IMR-90 (cell line): ENCODE measurements around the gene TMEM61. TPM values are rescaled to one million over a fixed set of nuclear protein-coding genes. Genes with fewer than 3 reads are reported as not detected.

Experiments used
- ATAC-seq: fragments of 200-7000 bp; cut with Tn5 transposase; 2 replicates; pipeline ENCODE4 v1.9.1; 2020; ENCODE audit warnings: low read depth, mild to moderate bottlenecking, moderate library complexity
- BruUV-seq: library from RNA; stranded (reverse); fragments of 400-500 nt; replicated peaks from 2 replicates; lab custom pipeline; 2021; lab: Mats Ljungman, UMichigan
- CTCF ChIA-PET: fragments of 300-600 bp; formaldehyde crosslinking; extraction: SDS; loops from one replicate; lab custom pipeline; 2021; ENCODE audit warnings: antibody characterized with exemption; lab: Yijun Ruan, JAX
- POLR2A ChIA-PET: fragments of 300-600 bp; sonication (Branson Sonifier 250); formaldehyde crosslinking; loops from one replicate; lab custom pipeline; 2022; ENCODE audit warnings: antibody characterized with exemption; ENCODE audit not compliant: unreplicated experiment; lab: Charles Lee
- DNase-seq: peaks from one replicate; pipeline ENCODE4 v3.0.0; 2013
- H2AFZ ChIP-seq: replicated peaks from 2 replicates; pipeline ENCODE3; 2013; ENCODE audit warnings: low read length, mild to moderate bottlenecking; ENCODE audit not compliant: poor library complexity
- H2AK5ac ChIP-seq: 2 replicates; pipeline ENCODE4 v1.6.1; 2013; ENCODE audit warnings: low read depth, low read length, inconsistent platforms
- H2AK9ac ChIP-seq: replicated peaks from 2 replicates; pipeline ENCODE3; 2013; ENCODE audit warnings: mild to moderate bottlenecking, low read depth, low read length, moderate library complexity; ENCODE audit not compliant: poor library complexity
- H2BK120ac ChIP-seq: 2 replicates; pipeline ENCODE4 v1.6.1; 2013; ENCODE audit warnings: low read depth, low read length, inconsistent platforms
- H2BK15ac ChIP-seq: 3 replicates; pipeline ENCODE4 v1.6.1; 2013; ENCODE audit warnings: low read depth, low read length, inconsistent platforms
- H2BK20ac ChIP-seq: 2 replicates; pipeline ENCODE4 v1.6.1; 2013; ENCODE audit warnings: low read depth, mild to moderate bottlenecking, inconsistent platforms, low read length, moderate library complexity
- H2BK5ac ChIP-seq: 2 replicates; pipeline ENCODE4 v1.6.1; 2013; ENCODE audit warnings: mild to moderate bottlenecking, low read depth, low read length, inconsistent platforms; ENCODE audit not compliant: poor library complexity, severe bottlenecking
- H3K14ac ChIP-seq: replicated peaks from 2 replicates; pipeline ENCODE4 v1.6.1; 2013; ENCODE audit warnings: low read depth, low read length, inconsistent platforms
- H3K18ac ChIP-seq: 2 replicates; pipeline ENCODE4 v1.6.1; 2013; ENCODE audit warnings: low read depth, low read length, control low read depth
- H3K23ac ChIP-seq: 2 replicates; pipeline ENCODE4 v1.6.1; 2013; ENCODE audit warnings: low read depth, low read length, inconsistent platforms
- H3K27ac ChIP-seq: 2 replicates; pipeline ENCODE4 v1.5.1; 2013; ENCODE audit warnings: mild to moderate bottlenecking, control low read depth, low read length; ENCODE audit not compliant: insufficient read depth
- H3K27me3 ChIP-seq: 2 replicates; pipeline ENCODE4 v1.6.1; 2013; ENCODE audit warnings: low read length; ENCODE audit not compliant: control insufficient read depth, insufficient read depth
- H3K36me3 ChIP-seq: 2 replicates; pipeline ENCODE4 v1.6.1; 2013; ENCODE audit warnings: low read length, mixed read lengths; ENCODE audit not compliant: control insufficient read depth, insufficient read depth
- H3K4ac ChIP-seq: 2 replicates; pipeline ENCODE4 v1.6.1; 2013; ENCODE audit warnings: low read depth, low read length, inconsistent platforms
- H3K4me1 ChIP-seq: 2 replicates; pipeline ENCODE4 v1.6.1; 2013; ENCODE audit warnings: low read length, mixed read lengths; ENCODE audit not compliant: control insufficient read depth, insufficient read depth
- H3K4me2 ChIP-seq: 2 replicates; pipeline ENCODE4 v1.6.1; 2013; ENCODE audit warnings: low read depth, mild to moderate bottlenecking, control low read depth, low read length, moderate library complexity
- H3K4me3 ChIP-seq: 2 replicates; pipeline ENCODE4 v1.5.1; 2013; ENCODE audit warnings: low read depth, mild to moderate bottlenecking, control low read depth, low read length, moderate library complexity; ENCODE audit not compliant: insufficient read depth
- H3K56ac ChIP-seq: 2 replicates; pipeline ENCODE4 v1.6.1; 2013; ENCODE audit warnings: low read length, inconsistent platforms; ENCODE audit not compliant: insufficient read depth; ENCODE audit errors: extremely low read depth
- H3K79me1 ChIP-seq, 2 experiments: 2 replicates each; pipeline ENCODE4 v1.6.1; 2013; ENCODE audit warnings: low read length in 2 of 2, inconsistent platforms in 1 of 2, low read depth in 1 of 2
- H3K9ac ChIP-seq: 2 replicates; pipeline ENCODE4 v1.6.1; 2013; ENCODE audit warnings: low read depth, low read length, control low read depth
- H3K9me1 ChIP-seq: 2 replicates; pipeline ENCODE4 v1.6.1; 2013; ENCODE audit warnings: low read length, inconsistent platforms; ENCODE audit not compliant: insufficient read depth
- H3K9me3 ChIP-seq: 2 replicates; pipeline ENCODE4 v1.6.1; 2013; ENCODE audit warnings: low read length; ENCODE audit not compliant: control insufficient read depth, insufficient read depth
- H4K20me1 ChIP-seq: 2 replicates; pipeline ENCODE4 v1.6.1; 2013; ENCODE audit warnings: low read length, inconsistent platforms; ENCODE audit not compliant: insufficient read depth
- H4K5ac ChIP-seq: 2 replicates; pipeline ENCODE4 v1.6.1; 2013; ENCODE audit warnings: mild to moderate bottlenecking, low read depth, low read length, control low read depth
- H4K8ac ChIP-seq, 2 experiments: 2 replicates each; pipeline ENCODE4 v1.6.1; 2013; ENCODE audit warnings: low read depth in 2 of 2, low read length in 2 of 2, control low read depth in 1 of 2, inconsistent platforms in 1 of 2
- H4K91ac ChIP-seq: 2 replicates; pipeline ENCODE4 v1.6.1; 2013; ENCODE audit warnings: low read depth, low read length, inconsistent platforms; ENCODE audit not compliant: insufficient read depth
- NFE2L2 ChIP-seq: fragments of 150-350 bp; IDR thresholded peaks from 2 replicates; pipeline ENCODE4 v1.6.1; 2016; ENCODE audit warnings: low read depth, mild to moderate bottlenecking, low read length
- WGBS, 2 experiments: methylation state at CpG; one replicate each; pipeline versions ENCODE4 v1.1.5 to v1.1.7; 2013; ENCODE audit warnings: missing lambda C conversion rate in 2 of 2; ENCODE audit not compliant: insufficient read length in 1 of 2; ENCODE audit errors: extremely low coverage in 2 of 2; 5-methylcytosine and 5-hydroxymethylcytosine counted together
- dilution Hi-C: fragments of 300-500 bp; cut with HindIII; formaldehyde crosslinking; loops from one replicate; pipeline ENCODE4 v1.14.3; 2018; ENCODE audit warnings: low sequenced_read_pairs; ENCODE audit not compliant: unreplicated experiment
- in situ Hi-C: fragments of 300-500 bp; cut with MboI; formaldehyde crosslinking; loops from 3 replicates; pipeline ENCODE4 v1.14.3; 2019; ENCODE audit warnings: low sequenced_read_pairs, inconsistent platforms, mixed read lengths
- intact Hi-C: fragments of 100-400 bp; cut with micrococcal nuclease; formaldehyde crosslinking; loops from 2 replicates; pipeline ENCODE4 v1.10.0; 2022
- polyA plus RNA-seq, 3 experiments: library from polyadenylated mRNA; depleted of rRNA; stranded (reverse); fragments of >200 nt; gene quantifications; 2 replicates each; pipeline ENCODE4 v1.2.3, GENCODE V29; 2012; ENCODE audit warnings: low replicate concordance in 1 of 3
- total RNA-seq: library from RNA; depleted of rRNA; stranded (reverse); fragments of >200 nt; gene quantifications from 2 replicates; pipeline ENCODE4 v1.2.3, GENCODE V29; 2012
- TF ChIP-seq, protein P1 (sequence below): conservative IDR thresholded peaks from 2 replicates; pipeline ENCODE4 v1.5.1; 2012; ENCODE audit warnings: mild to moderate bottlenecking, low read depth, low read length, improper control_type of control experiment

TMEM61 gene
- total and polyA plus RNA-seq, 2 of the 4 experiments (the other 2 are of a cell fraction) = not detected

DNA sequence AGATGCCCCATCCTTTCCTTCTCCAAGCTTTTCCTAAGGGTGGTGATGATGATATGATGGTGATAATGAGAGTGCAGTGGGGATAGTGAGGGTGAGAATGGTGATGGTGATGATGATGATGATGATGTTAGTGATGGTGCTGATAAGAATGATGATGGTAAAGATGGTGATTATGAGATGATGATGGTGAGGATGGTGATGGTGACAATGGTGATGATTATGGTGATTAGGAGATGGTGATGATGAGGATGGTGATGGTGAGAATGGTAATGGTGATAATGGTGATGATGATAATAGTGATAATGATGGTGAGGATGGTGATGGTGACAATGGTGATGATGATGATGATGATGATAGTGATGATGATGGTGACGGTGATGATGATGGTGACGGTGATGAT is 22.3 kb downstream of the TMEM61 start:
- no peak overlapping the region for H4K5ac ChIP-seq
- no peak overlapping the region for H3K27ac ChIP-seq
- no peak overlapping the region for H2BK120ac ChIP-seq
- intact Hi-C loops = no loop called here
- H3K4me3 ChIP-seq = no peak overlapping the region
- H3K79me1 ChIP-seq = no peaks in the 10 kb centered on the region
- dilution Hi-C loops = no loop called here
- H2AK5ac ChIP-seq = no peak overlapping the region
- H3K4me1 ChIP-seq = peaks cover 3% of the 10 kb centered on the region
- in situ Hi-C loops = no loop called here
- H2AFZ ChIP-seq = no peak overlapping the region
- H3K18ac ChIP-seq = no peak overlapping the region
- H4K91ac ChIP-seq = no peak overlapping the region
- ChIA-PET POLR2A (no interaction called here), CTCF (no interaction called here)
- ATAC-seq = no peak
- TF ChIP-seq, protein P1, sequence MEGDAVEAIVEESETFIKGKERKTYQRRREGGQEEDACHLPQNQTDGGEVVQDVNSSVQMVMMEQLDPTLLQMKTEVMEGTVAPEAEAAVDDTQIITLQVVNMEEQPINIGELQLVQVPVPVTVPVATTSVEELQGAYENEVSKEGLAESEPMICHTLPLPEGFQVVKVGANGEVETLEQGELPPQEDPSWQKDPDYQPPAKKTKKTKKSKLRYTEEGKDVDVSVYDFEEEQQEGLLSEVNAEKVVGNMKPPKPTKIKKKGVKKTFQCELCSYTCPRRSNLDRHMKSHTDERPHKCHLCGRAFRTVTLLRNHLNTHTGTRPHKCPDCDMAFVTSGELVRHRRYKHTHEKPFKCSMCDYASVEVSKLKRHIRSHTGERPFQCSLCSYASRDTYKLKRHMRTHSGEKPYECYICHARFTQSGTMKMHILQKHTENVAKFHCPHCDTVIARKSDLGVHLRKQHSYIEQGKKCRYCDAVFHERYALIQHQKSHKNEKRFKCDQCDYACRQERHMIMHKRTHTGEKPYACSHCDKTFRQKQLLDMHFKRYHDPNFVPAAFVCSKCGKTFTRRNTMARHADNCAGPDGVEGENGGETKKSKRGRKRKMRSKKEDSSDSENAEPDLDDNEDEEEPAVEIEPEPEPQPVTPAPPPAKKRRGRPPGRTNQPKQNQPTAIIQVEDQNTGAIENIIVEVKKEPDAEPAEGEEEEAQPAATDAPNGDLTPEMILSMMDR = no peak
- TF ChIP-seq NFE2L2 = no peak
- no peak overlapping the region for H4K8ac ChIP-seq
- no peaks in the 10 kb centered on the region for H4K20me1 ChIP-seq
- H2BK15ac ChIP-seq = no peak overlapping the region
- H2BK20ac ChIP-seq = no peak overlapping the region
- peaks cover 5% of the 10 kb centered on the region for H3K9me1 ChIP-seq
- no CpG with 5 or more reads among the region's 2 CpGs for WGBS, 2 experiments
- peak overlapping the region; percentile 61 for H2BK5ac ChIP-seq
- peaks cover 53% of the 10 kb centered on the region for H3K27me3 ChIP-seq
- BruUV-seq = no TSS peak
- H3K56ac ChIP-seq = no peak overlapping the region
- H2AK9ac ChIP-seq = no peak overlapping the region
- no peak overlapping the region for H3K9ac ChIP-seq
- H3K4me2 ChIP-seq = no peak overlapping the region
- H3K9me3 ChIP-seq = no peaks in the 10 kb centered on the region
- no peak overlapping the region for H3K23ac ChIP-seq
- no peak for DNase-seq
- H3K36me3 ChIP-seq = no peaks in the 10 kb centered on the region
- no peak overlapping the region for H3K4ac ChIP-seq
- H3K14ac ChIP-seq = no peak overlapping the region
